Fibroblast of pulmonary artery (primary cell): ENCODE measurements around the gene UCP1.
"Not testable (repeated sequence)": the region's sequence is repeated elsewhere in the genome, so short reads cannot be mapped to it uniquely, and the experiment has no call there.

Source experiments
- DNase-seq: peaks from one replicate; pipeline ENCODE4 v3.0.0-alpha.2; 2010; ENCODE audit warnings: low read depth
- H3K4me3 ChIP-seq: replicated peaks from 2 replicates; pipeline ENCODE4 v1.5.1; 2011; ENCODE audit warnings: low read depth, mild to moderate bottlenecking, control low read depth, low read length, moderate library complexity
- TF ChIP-seq, protein P1 (sequence below): IDR thresholded peaks from 2 replicates; pipeline ENCODE4 v1.5.1; 2011; ENCODE audit warnings: mild to moderate bottlenecking, control low read depth, low read length, inconsistent platforms; ENCODE audit errors: missing control alignments

Gene UCP1

DNA sequence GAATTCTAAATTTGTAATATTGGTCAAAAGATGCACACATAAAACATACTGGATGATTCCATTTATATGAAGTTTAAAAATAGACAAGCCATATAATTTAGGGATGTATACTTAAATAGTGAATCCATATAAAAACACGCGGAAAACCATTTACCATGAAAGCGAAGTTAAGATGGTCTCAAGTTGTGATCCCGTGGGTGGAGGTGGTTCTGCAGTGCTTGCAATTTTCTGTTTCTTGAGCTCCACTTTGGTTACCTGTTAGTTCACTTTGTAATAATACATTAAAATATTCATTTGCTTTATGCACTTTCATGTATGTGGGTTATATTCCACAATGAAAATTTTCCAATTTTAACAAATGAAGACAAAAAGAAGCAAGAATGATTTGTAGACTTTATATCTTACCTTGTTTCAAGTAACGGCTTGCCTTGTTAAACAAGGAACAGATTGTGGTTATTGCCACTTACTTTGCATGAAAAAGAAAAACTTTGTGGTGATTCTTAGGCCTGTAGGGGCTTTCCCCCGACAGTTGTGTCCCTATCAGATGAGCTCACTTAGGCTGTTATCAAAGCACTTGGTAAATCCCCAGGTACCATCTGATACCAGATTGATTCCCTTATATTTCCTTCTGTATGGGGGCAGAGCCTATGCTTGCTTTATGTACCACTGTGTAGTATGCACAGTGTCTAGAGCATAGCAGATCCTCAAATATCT, 12.2 kb downstream of the UCP1 start:
- no peak overlapping the region for H3K4me3 ChIP-seq
- no peak for DNase-seq
- TF ChIP-seq, protein P1, sequence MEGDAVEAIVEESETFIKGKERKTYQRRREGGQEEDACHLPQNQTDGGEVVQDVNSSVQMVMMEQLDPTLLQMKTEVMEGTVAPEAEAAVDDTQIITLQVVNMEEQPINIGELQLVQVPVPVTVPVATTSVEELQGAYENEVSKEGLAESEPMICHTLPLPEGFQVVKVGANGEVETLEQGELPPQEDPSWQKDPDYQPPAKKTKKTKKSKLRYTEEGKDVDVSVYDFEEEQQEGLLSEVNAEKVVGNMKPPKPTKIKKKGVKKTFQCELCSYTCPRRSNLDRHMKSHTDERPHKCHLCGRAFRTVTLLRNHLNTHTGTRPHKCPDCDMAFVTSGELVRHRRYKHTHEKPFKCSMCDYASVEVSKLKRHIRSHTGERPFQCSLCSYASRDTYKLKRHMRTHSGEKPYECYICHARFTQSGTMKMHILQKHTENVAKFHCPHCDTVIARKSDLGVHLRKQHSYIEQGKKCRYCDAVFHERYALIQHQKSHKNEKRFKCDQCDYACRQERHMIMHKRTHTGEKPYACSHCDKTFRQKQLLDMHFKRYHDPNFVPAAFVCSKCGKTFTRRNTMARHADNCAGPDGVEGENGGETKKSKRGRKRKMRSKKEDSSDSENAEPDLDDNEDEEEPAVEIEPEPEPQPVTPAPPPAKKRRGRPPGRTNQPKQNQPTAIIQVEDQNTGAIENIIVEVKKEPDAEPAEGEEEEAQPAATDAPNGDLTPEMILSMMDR: no peak

DNA sequence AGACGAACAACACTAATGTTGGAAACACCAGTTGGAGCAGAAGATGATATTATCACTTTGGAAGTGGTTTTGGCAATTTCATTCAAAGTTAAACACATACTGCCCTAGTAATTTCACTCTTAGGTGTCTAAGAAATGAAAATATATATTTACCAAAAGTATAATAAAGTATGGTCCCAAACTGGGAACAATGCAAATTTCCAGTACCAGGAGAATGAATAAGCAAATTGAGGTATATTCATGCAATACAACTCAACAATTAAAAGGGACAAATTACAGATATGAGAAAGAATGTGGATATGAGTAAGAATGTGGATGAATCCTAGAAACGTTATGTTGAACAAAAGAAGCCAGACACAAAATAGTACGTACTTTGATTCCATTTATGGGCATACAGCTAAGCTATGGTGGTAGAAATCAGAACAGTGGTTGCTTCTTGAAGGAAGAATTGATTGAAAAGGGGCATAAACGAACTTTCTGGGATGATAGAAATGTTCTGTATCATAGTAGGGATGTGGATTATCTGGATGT, 34.7 kb downstream of the UCP1 start:
- TF ChIP-seq, protein P1: no peak
- no peak overlapping the region for H3K4me3 ChIP-seq
- DNase-seq: peak; percentile 68

DNA sequence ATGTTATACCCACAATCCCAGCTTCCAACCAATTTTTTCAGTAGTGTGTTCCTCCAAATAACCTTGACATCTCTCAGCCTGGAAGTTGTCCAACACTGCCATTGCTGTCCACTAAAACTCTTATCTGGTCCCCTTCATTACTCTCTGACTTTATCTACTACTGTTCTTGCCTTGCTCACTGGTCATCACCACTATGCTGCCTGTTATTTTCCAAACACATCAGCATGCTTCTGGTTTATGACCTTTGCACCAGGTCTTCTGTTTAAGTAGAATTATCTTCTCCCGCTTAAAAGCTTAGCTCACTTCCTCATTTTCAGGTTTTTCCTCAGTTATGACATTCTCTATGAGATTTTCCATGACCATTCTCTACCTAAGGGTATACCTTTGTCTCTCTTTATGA, 39.3 kb downstream of the UCP1 start:
- no peak for DNase-seq
- no peak overlapping the region for H3K4me3 ChIP-seq
- TF ChIP-seq, protein P1: no peak

DNA sequence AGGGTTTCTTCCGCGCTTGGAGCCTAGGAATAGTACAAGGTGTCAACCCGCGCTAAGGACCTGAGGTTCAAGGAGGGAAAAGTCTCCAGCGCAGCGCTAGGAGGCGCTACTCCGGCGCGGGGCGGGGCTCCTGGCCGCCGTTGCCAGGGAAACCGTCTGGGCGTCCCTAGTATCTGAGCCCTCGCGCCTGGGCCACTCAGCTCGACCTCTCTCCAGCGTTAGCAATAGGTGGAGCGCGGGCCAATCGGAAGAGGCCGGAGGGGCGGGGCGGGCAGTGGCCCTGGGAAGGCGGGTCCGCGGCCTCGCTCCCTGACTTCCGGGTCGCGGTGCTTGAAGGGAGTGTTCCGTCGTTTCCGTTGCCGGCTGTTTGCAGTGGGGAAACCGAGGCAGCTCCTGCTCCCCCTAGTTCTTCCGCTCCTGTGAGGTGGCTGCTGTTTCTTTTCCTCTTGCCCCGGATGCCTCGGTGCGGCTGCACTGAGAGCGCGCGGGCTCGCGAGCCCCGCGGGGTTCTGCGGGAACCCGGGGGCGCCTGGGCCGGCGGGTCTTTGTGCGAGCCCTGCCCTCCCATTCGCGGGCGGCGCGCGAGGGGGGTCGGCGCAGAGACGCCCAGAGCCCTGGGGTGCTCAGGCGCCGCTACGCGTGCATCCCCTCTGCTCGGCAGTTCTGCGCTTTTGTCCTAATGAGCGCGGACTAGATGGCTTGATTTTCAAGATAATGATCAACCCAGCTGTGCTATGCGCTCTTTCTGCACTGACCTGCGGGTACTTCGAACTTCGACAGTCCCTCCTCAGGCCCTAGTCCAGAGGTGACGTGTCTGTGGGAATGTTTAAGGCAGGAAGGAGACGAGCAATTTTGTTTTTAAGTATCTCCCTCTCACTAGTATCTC, 44.7 kb downstream of the UCP1 start, which contains the start of gene ELMOD2:
Gene ELMOD2 (plus strand): TSS at position 312 of the 886 bp plus-strand sequence. CDS start 1,261 bp downstream, outside the sequence.
- TF ChIP-seq, protein P1: peak; percentile 91
- peak within 1 kb of the TSS; percentile 87 for H3K4me3 ChIP-seq
- DNase-seq: peak; percentile 97

DNA sequence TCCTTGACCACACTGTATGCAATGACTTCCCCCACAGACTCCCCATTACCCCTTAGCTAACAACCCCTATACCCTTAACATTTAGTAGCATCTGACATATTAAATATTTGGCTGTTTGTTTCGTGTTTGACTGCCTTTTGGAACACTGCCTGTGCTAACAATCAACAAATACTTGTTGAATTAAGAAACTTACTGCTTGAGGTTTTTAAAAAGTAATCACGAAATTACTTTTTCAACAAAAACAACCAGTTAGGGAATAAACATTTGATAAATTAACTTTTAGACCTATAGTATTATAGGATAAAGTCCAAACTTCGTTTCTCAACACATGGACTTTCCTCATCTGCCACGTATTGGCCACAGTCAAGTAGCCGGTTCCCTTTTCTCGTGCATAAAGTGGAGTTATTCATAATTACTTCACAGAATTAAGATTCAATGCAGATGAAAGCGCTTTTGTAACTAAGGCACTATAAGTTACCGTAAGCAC, 45.3 kb downstream of the UCP1 start:
- TF ChIP-seq, protein P1: no peak

DNA sequence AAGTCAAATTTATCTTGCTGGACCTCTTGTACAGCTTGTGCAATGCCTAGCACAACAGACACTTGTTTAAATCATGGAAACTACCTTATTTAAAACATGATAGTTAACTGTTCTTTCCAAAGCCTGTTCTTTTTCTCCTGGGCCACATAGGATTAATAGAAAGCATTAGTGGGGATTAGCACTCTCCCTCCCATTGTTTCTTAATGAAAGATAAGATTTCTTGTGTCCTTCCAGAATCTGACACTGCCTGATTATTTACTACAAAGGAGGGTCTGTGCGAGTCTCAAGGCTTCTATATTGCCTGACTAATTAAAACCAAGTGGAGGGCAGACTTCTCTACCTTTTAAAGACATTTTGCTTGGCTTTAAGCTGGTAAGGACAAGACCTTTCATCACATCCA, 53.3 kb downstream of the UCP1 start:
- TF ChIP-seq, protein P1: no peak
- DNase-seq: no peak
- no peak overlapping the region for H3K4me3 ChIP-seq

More for the DNA sequence above, 45.3 kb downstream of the UCP1 start:
- peak overlapping the region; percentile 87 for H3K4me3 ChIP-seq
- no peak for DNase-seq

DNA sequence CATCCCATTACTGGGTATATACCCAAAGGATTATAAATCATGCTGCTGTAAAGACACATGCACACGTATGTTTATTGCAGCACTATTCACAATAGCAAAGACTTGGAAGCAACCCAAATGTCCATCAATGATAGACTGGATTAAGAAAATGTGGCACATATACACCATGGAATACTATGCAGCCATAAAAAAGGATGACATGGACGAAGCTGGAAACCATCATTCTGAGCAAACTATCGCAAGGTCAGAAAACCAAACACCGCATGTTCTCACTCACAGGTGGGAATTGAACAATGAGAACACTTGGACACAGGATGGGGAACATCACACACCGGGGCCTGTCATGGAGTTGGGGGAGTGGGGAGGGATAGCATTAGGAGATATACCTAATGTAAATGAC, 55.0 kb downstream of the UCP1 start:
- not testable (repeated sequence) for H3K4me3 ChIP-seq, DNase-seq
